SK-N-SH (cell line): ENCODE measurements around the gene ANK3. TPM values are rescaled to one million over a fixed set of nuclear protein-coding genes. Genes with fewer than 3 reads are reported as not detected.

Source experiments
- CTCF ChIA-PET: fragments of 300-600, 350-600 bp; formaldehyde crosslinking; extraction: SDS; loops from one replicate; lab custom pipeline; 2021; lab: Yijun Ruan, JAX
- POLR2A ChIA-PET: fragments of 350-600 bp; sonication (Branson Sonifier 250); formaldehyde crosslinking; extraction: SDS; loops from one replicate; lab custom pipeline; 2020; ENCODE audit warnings: antibody characterized with exemption, inconsistent platforms; lab: Yijun Ruan, JAX
- DNase-seq: peaks from one replicate; pipeline ENCODE4 v3.0.0; 2012
- H2AFZ ChIP-seq: fragments of 200-600 bp; sonication (generic); 2 replicates; pipeline ENCODE4 v1.8.1; 2016; ENCODE audit warnings: antibody characterized with exemption, mild to moderate bottlenecking, low read depth
- H3F3A ChIP-seq: fragments of 200-600 bp; sonication (generic); replicated peaks from 2 replicates; pipeline ENCODE3; 2016; ENCODE audit warnings: antibody characterized with exemption, mild to moderate bottlenecking; ENCODE audit not compliant: insufficient read depth
- H3K27ac ChIP-seq, 2 experiments: fragments of 200-500 bp in 1 of 2; fragments of 200-600 bp in 1 of 2; sonication (Bioruptor generic) in 1 of 2; sonication (generic), shearing (Covaris generic) in 1 of 2; 2 replicates each; pipeline versions ENCODE4 v1.5.1 to v1.6.1; 2014 to 2016; ENCODE audit warnings: low read depth in 2 of 2, inconsistent platforms in 1 of 2, low read length in 1 of 2, mild to moderate bottlenecking in 1 of 2, mixed read lengths in 1 of 2
- H3K27me3 ChIP-seq: fragments of 200-600 bp; sonication (generic), shearing (Covaris generic); 2 replicates; pipeline ENCODE4 v1.6.1; 2016; ENCODE audit warnings: mixed run types; ENCODE audit not compliant: insufficient read depth
- H3K36me3 ChIP-seq, 2 experiments: fragments of 200-500 bp in 1 of 2; fragments of 200-600 bp in 1 of 2; sonication (Bioruptor generic) in 1 of 2; sonication (generic) in 1 of 2; replicated peaks in 1 of 2; 2 replicates each; pipeline versions ENCODE3 to v1.5.1; 2014 to 2016; ENCODE audit warnings: low read length in 1 of 2, mild to moderate bottlenecking in 1 of 2; ENCODE audit not compliant: insufficient read depth in 2 of 2, control insufficient read depth in 1 of 2
- H3K4me1 ChIP-seq, 2 experiments: fragments of 200-500 bp in 1 of 2; fragments of 200-600 bp in 1 of 2; sonication (Bioruptor generic) in 1 of 2; sonication (generic), shearing (Covaris generic) in 1 of 2; 2 replicates each; pipeline versions ENCODE4 v1.5.1 to v1.6.1; 2014 to 2016; ENCODE audit warnings: low read depth in 1 of 2, low read length in 1 of 2, mixed run types in 1 of 2; ENCODE audit not compliant: insufficient read depth in 2 of 2, control insufficient read depth in 1 of 2
- H3K4me2 ChIP-seq: fragments of 200-600 bp; sonication (generic), shearing (Covaris generic); 2 replicates; pipeline ENCODE4 v1.6.1; 2017; ENCODE audit warnings: mixed run types
- H3K4me3 ChIP-seq, 2 experiments: fragments of 200-500 bp in 1 of 2; fragments of 200-600 bp in 1 of 2; sonication (Bioruptor generic) in 1 of 2; sonication (generic), shearing (Covaris generic) in 1 of 2; 2 replicates each; pipeline versions ENCODE4 v1.5.1 to v1.8.1; 2014 to 2016; ENCODE audit warnings: low read depth in 2 of 2, inconsistent platforms in 1 of 2, low read length in 1 of 2, mild to moderate bottlenecking in 1 of 2, mixed read lengths in 1 of 2, moderate library complexity in 1 of 2
- H3K79me2 ChIP-seq: fragments of 200-600 bp; sonication (generic); 2 replicates; pipeline ENCODE4 v1.8.1; 2017; ENCODE audit warnings: mild to moderate bottlenecking; ENCODE audit not compliant: insufficient read depth
- H3K9ac ChIP-seq: fragments of 200-600 bp; sonication (generic); 2 replicates; pipeline ENCODE4 v1.6.1; 2017; ENCODE audit warnings: mixed run types
- H3K9me2 ChIP-seq: fragments of 200-600 bp; sonication (generic); 2 replicates; pipeline ENCODE4 v1.6.1; 2017; ENCODE audit warnings: mixed run types
- H3K9me3 ChIP-seq: fragments of 200-600 bp; sonication (generic); 2 replicates; pipeline ENCODE4 v1.6.1; 2017; ENCODE audit warnings: mixed run types, mild to moderate bottlenecking, moderate library complexity
- H4K20me1 ChIP-seq: fragments of 200-600 bp; sonication (generic); 2 replicates; pipeline ENCODE4 v1.6.1; 2017; ENCODE audit warnings: mild to moderate bottlenecking, mixed run types; ENCODE audit not compliant: insufficient read depth
- CHD2 ChIP-seq: fragments of 150-350 bp; IDR thresholded peaks from 2 replicates; pipeline ENCODE4 v1.6.1; 2018; ENCODE audit warnings: low read length; ENCODE audit not compliant: partially characterized antibody
- ELF1 ChIP-seq: IDR thresholded peaks from 2 replicates; pipeline ENCODE4 v1.4.0; 2012
- EP300 ChIP-seq, 2 experiments: IDR thresholded peaks; 2 replicates each; pipeline versions ENCODE4 v1.4.0 to v1.6.1; 2012; ENCODE audit warnings: borderline replicate concordance in 1 of 2, low read depth in 1 of 2, low read length in 1 of 2
- FOSL2 ChIP-seq: IDR thresholded peaks from 2 replicates; pipeline ENCODE4 v1.4.0; 2012; ENCODE audit warnings: low read depth, mild to moderate bottlenecking, moderate library complexity, borderline replicate concordance
- GABPA ChIP-seq: IDR thresholded peaks from 2 replicates; pipeline ENCODE4 v1.4.0; 2012; ENCODE audit warnings: low read depth, mild to moderate bottlenecking
- GATA2 ChIP-seq: sonication (generic); formaldehyde crosslinking; IDR thresholded peaks from 2 replicates; pipeline ENCODE4 v1.5.0; 2020; ENCODE audit warnings: mild to moderate bottlenecking, missing genetic modification reagents
- JUND ChIP-seq: IDR thresholded peaks from 2 replicates; pipeline ENCODE4 v1.4.0; 2012
- MEF2A ChIP-seq: IDR thresholded peaks from 2 replicates; pipeline ENCODE4 v1.4.0; 2012; ENCODE audit warnings: low read depth, borderline replicate concordance
- NFIC ChIP-seq: IDR thresholded peaks from 2 replicates; pipeline ENCODE4 v1.4.0; 2012; ENCODE audit warnings: borderline replicate concordance
- NRF1 ChIP-seq: IDR thresholded peaks from 2 replicates; pipeline ENCODE4 v1.6.1; 2012; ENCODE audit warnings: low read depth, mild to moderate bottlenecking, low read length
- RFX5 ChIP-seq: IDR thresholded peaks from 2 replicates; pipeline ENCODE4 v1.6.1; 2012; ENCODE audit warnings: mild to moderate bottlenecking, improper control_type of control experiment, low read length
- SIN3A ChIP-seq: IDR thresholded peaks from 2 replicates; pipeline ENCODE4 v1.6.1; 2012; ENCODE audit warnings: low read depth, mild to moderate bottlenecking, low read length, moderate library complexity, borderline replicate concordance
- SMC3 ChIP-seq: IDR thresholded peaks from 2 replicates; pipeline ENCODE4 v1.6.1; 2012; ENCODE audit warnings: low read depth, low read length, improper control_type of control experiment
- TCF12 ChIP-seq: IDR thresholded peaks from 2 replicates; pipeline ENCODE4 v1.4.0; 2012
- TEAD4 ChIP-seq: IDR thresholded peaks from 2 replicates; pipeline ENCODE4 v1.4.0; 2012; ENCODE audit warnings: mild to moderate bottlenecking, borderline replicate concordance; ENCODE audit not compliant: insufficient read depth
- YY1 ChIP-seq: IDR thresholded peaks from 2 replicates; pipeline ENCODE4 v1.4.0; 2012; ENCODE audit warnings: low read depth, mild to moderate bottlenecking
- WGBS: methylation state at CpG from one replicate; pipeline ENCODE4 v1.1.6; 2017; ENCODE audit warnings: low lambda C conversion rate; 5-methylcytosine and 5-hydroxymethylcytosine counted together
- polyA plus RNA-seq, 3 experiments: library from polyadenylated mRNA; depleted of rRNA; stranded (reverse); fragments of >200 nt; gene quantifications; 2 replicates each; pipeline ENCODE4 v1.2.3, GENCODE V29; 2012
- TF ChIP-seq, protein P1 (sequence below): IDR thresholded peaks from 2 replicates; pipeline ENCODE4 v1.4.0; 2012; ENCODE audit warnings: low read depth, borderline replicate concordance
- TF ChIP-seq, protein P2 (sequence below): fragments of 200-600 bp; sonication (generic); IDR thresholded peaks from 2 replicates; pipeline ENCODE4 v1.6.1; 2017; ENCODE audit warnings: antibody characterized with exemption, mild to moderate bottlenecking, moderate library complexity

Gene ANK3
- polyA plus RNA-seq, 1 of the 3 experiments (the other 2 are of a cell fraction), result 10.0 TPM

DNA sequence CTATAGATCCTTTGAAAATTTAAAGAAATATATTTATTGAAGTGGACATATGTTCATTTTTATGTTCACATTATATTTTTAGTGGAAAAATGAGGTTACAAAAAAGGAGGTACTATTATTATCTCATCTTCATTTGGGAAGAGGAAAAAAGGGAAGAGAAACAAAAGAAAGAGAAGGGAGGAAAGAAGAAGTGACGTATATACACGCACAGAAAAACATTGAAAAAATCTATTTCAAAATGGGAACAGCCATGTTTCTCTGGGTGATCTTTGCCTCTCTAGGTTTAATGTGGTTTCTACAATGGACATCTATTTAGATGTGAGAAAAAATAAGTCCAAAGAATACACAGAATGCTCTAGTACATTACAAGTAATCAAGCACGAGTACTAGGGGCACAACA, 14.8 kb downstream of the ANK3 start:
- peaks cover 10% of the 10 kb centered on the region for H3F3A ChIP-seq
- no peak for DNase-seq
- H3K9me3 ChIP-seq, result 0 out of 2 replicates have a peak, but pooled peaks cover 4% of the 10 kb centered on the region
- no peak overlapping the region for H3K4me3 ChIP-seq
- H2AFZ ChIP-seq, result no peak overlapping the region
- no peaks in the 10 kb centered on the region for H3K9me2 ChIP-seq
- no peaks in the 10 kb centered on the region for H3K79me2 ChIP-seq
- H3K27ac ChIP-seq, result no peak overlapping the region
- no peak overlapping the region for H3K9ac ChIP-seq
- no peaks in the 10 kb centered on the region for H3K36me3 ChIP-seq
- TF ChIP-seq MEF2A (no peak), ELF1 (no peak), EP300 (IDR thresholded peaks at IDR 0.05; ENCODE audit: borderline replicate concordance in 1 of 2, low read depth in 1 of 2, low read length in 1 of 2) (no peak), SIN3A (no peak), YY1 (no peak), NRF1 (no peak), GABPA (no peak), GATA2 (CRISPR knock-in tag) (no peak), TCF12 (no peak), RFX5 (no peak), JUND (no peak), FOSL2 (no peak), CHD2 (no peak), NFIC (no peak), SMC3 (no peak), TEAD4 (no peak)
- TF ChIP-seq, protein P1, sequence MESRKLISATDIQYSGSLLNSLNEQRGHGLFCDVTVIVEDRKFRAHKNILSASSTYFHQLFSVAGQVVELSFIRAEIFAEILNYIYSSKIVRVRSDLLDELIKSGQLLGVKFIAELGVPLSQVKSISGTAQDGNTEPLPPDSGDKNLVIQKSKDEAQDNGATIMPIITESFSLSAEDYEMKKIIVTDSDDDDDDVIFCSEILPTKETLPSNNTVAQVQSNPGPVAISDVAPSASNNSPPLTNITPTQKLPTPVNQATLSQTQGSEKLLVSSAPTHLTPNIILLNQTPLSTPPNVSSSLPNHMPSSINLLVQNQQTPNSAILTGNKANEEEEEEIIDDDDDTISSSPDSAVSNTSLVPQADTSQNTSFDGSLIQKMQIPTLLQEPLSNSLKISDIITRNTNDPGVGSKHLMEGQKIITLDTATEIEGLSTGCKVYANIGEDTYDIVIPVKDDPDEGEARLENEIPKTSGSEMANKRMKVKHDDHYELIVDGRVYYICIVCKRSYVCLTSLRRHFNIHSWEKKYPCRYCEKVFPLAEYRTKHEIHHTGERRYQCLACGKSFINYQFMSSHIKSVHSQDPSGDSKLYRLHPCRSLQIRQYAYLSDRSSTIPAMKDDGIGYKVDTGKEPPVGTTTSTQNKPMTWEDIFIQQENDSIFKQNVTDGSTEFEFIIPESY, result no peak
- TF ChIP-seq, protein P2, sequence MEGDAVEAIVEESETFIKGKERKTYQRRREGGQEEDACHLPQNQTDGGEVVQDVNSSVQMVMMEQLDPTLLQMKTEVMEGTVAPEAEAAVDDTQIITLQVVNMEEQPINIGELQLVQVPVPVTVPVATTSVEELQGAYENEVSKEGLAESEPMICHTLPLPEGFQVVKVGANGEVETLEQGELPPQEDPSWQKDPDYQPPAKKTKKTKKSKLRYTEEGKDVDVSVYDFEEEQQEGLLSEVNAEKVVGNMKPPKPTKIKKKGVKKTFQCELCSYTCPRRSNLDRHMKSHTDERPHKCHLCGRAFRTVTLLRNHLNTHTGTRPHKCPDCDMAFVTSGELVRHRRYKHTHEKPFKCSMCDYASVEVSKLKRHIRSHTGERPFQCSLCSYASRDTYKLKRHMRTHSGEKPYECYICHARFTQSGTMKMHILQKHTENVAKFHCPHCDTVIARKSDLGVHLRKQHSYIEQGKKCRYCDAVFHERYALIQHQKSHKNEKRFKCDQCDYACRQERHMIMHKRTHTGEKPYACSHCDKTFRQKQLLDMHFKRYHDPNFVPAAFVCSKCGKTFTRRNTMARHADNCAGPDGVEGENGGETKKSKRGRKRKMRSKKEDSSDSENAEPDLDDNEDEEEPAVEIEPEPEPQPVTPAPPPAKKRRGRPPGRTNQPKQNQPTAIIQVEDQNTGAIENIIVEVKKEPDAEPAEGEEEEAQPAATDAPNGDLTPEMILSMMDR, result no peak
- H3K4me2 ChIP-seq, result no peak overlapping the region
- H3K27me3 ChIP-seq, result no peaks in the 10 kb centered on the region
- no peaks in the 10 kb centered on the region for H4K20me1 ChIP-seq
- ChIA-PET POLR2A (no interaction called here), CTCF (interaction anchor here (1.8 kb wide), 1 partner anchor 62 kb away, joined by 5 read pairs; no protein-coding TSS in a partner anchor)
- 94% methylated on average over 3 of the region's 3 CpGs for WGBS
- peaks cover 8 to 19% of the 10 kb centered on the region in 2 experiments; a peak in 3 of 4 replicates for H3K4me1 ChIP-seq
